Measurements from ENCODE around the gene PHC3.

PHC3 gene

DNA sequence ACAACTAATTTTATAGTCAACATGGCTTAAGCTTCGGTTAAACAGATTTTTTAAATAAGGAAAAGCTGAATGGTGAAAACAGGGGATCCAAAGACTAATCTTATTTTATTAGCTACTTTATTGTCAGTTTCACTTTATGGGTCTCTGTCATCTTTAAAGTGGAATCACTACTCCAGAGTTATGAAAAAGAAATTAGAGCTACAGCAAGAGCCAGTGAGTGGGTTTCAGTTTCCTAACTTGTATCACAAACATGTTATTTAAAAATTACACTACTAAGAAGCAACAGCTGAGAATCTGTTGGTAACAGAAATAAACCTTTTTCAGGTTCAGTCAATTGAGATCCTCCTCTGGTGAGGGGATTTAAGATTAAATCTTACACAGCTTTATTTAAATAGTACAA, 10.0 kb downstream of the PHC3 start:
- Histone ChIP-seq H3F3A (ENCODE audit: insufficient read depth) (peaks cover 11% of the 10 kb centered on the region; the same call in 1 of the 2 replicates), H3K79me2 (ENCODE audit: insufficient read depth, low read length) (peaks cover 58% of the 10 kb centered on the region), H3K4me3 (ENCODE audit: insufficient read depth, low read length, poor library complexity, severe bottlenecking) (no peak overlapping the region), H4K20me1 (ENCODE audit: low read depth, low read length) (no peaks in the 10 kb centered on the region), H2AFZ (ENCODE audit: low read depth, low read length, severe bottlenecking) (no peak overlapping the region), H3K4me2 (ENCODE audit: low read depth, low read length, poor library complexity, severe bottlenecking) (no peak overlapping the region), H3K27ac (ENCODE audit: low read depth, low read length) (no peak overlapping the region), H3K27me3 (ENCODE audit: low read length) (no peaks in the 10 kb centered on the region), H3K9me2 (replicated peaks; ENCODE audit: insufficient read depth, low read length) (no peaks in the 10 kb centered on the region), H3K9ac (ENCODE audit: low read length) (no peak overlapping the region), H3K9me3 (ENCODE audit: insufficient read depth, low read length) (no peaks in the 10 kb centered on the region), H3K36me3 (ENCODE audit: low read length) (peaks cover 68% of the 10 kb centered on the region)
- TF ChIP-seq, protein P1, sequence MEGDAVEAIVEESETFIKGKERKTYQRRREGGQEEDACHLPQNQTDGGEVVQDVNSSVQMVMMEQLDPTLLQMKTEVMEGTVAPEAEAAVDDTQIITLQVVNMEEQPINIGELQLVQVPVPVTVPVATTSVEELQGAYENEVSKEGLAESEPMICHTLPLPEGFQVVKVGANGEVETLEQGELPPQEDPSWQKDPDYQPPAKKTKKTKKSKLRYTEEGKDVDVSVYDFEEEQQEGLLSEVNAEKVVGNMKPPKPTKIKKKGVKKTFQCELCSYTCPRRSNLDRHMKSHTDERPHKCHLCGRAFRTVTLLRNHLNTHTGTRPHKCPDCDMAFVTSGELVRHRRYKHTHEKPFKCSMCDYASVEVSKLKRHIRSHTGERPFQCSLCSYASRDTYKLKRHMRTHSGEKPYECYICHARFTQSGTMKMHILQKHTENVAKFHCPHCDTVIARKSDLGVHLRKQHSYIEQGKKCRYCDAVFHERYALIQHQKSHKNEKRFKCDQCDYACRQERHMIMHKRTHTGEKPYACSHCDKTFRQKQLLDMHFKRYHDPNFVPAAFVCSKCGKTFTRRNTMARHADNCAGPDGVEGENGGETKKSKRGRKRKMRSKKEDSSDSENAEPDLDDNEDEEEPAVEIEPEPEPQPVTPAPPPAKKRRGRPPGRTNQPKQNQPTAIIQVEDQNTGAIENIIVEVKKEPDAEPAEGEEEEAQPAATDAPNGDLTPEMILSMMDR (IDR thresholded peaks at IDR 0.05; ENCODE audit: insufficient read depth, low read length, poor library complexity, severe bottlenecking), result no peak
- no peak for TF ChIP-seq EZH2phosphoT487 (conservative IDR thresholded peaks at IDR 0.05; ENCODE audit: low read length)

DNA sequence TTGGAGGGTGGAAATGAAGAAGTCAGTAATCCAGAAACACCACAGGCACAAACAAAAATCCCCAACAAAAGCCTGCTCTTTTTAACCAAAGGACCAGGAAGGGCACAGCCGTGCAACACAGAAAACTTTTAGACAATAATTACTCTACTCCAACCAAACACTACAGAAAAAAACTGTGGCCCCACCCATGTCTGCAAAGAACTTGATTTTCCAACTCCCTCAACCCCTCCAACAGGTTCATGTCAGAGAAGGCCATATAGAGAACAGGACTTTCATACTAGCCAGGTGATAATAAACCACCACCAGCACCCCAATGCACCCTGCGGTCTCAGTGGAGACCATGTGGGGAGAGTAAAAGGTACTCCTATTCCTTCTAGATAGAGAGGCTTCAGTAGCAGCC, 16.8 kb downstream of the PHC3 start:
- H3K9me2 ChIP-seq (replicated peaks; ENCODE audit: insufficient read depth, low read length), result no peaks in the 10 kb centered on the region
- no peak overlapping the region for H2AFZ ChIP-seq (ENCODE audit: low read depth, low read length, severe bottlenecking)
- peaks cover 5% of the 10 kb centered on the region; the same call in 1 of the 2 replicates for H3F3A ChIP-seq (ENCODE audit: insufficient read depth)
- no peak overlapping the region for H3K4me2 ChIP-seq (ENCODE audit: low read depth, low read length, poor library complexity, severe bottlenecking)
- H3K4me3 ChIP-seq (ENCODE audit: insufficient read depth, low read length, poor library complexity, severe bottlenecking), result no peak overlapping the region
- no peaks in the 10 kb centered on the region for H3K27me3 ChIP-seq (ENCODE audit: low read length)
- peaks cover 74% of the 10 kb centered on the region for H3K79me2 ChIP-seq (ENCODE audit: insufficient read depth, low read length)
- H3K27ac ChIP-seq (ENCODE audit: low read depth, low read length), result no peak overlapping the region
- TF ChIP-seq, protein P1 (IDR thresholded peaks at IDR 0.05; ENCODE audit: insufficient read depth, low read length, poor library complexity, severe bottlenecking), result no peak
- no peak for TF ChIP-seq EZH2phosphoT487 (conservative IDR thresholded peaks at IDR 0.05; ENCODE audit: low read length)
- no peak overlapping the region for H3K9ac ChIP-seq (ENCODE audit: low read length)
- 0 out of 2 replicates have a peak, but pooled peaks cover 2% of the 10 kb centered on the region for H4K20me1 ChIP-seq (ENCODE audit: low read depth, low read length)
- H3K36me3 ChIP-seq (ENCODE audit: low read length), result peaks cover 24% of the 10 kb centered on the region
- H3K9me3 ChIP-seq (ENCODE audit: insufficient read depth, low read length), result no peaks in the 10 kb centered on the region

DNA sequence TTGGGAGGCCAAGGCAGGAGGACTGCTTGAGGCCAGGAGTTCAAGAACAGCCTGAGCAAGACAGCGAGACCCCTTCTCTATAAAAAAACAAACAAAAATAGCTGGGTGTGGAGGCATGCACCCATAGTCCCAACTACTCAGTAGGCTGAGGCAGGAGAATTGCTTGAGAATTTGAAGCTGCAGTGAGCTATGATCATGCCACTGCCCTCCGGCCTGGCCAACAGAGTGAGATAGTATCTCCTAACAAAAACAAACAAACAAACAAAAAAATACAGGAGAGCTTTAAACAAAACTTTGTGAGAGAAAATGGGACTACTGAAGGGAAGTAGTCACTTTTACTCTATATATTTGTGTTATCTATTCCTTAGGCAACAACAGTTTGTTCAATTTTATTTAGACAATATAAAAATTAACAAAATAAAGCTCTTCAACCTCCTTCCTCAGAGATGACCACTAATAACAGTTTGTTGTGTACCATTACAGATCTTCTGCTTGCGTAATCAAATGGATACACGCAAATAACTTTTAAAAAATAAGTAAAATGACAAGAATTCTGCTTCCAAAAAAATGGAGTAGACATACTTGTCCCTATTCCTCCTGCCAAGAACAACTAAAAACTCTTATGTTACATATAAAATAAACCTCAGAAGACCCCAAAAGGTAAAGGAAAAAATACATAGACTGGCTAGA, 17.4 kb downstream of the PHC3 start:
- H3K4me2 ChIP-seq (ENCODE audit: low read depth, low read length, poor library complexity, severe bottlenecking), result no peak overlapping the region
- H3K36me3 ChIP-seq (ENCODE audit: low read length), result peaks cover 18% of the 10 kb centered on the region; the same call in 1 of the 2 replicates
- peaks cover 5% of the 10 kb centered on the region; the same call in 1 of the 2 replicates for H3F3A ChIP-seq (ENCODE audit: insufficient read depth)
- H3K79me2 ChIP-seq (ENCODE audit: insufficient read depth, low read length), result peaks cover 74% of the 10 kb centered on the region
- H3K9me2 ChIP-seq (replicated peaks; ENCODE audit: insufficient read depth, low read length), result no peaks in the 10 kb centered on the region
- TF ChIP-seq EZH2phosphoT487 (conservative IDR thresholded peaks at IDR 0.05; ENCODE audit: low read length), result no peak
- TF ChIP-seq, protein P1 (IDR thresholded peaks at IDR 0.05; ENCODE audit: insufficient read depth, low read length, poor library complexity, severe bottlenecking), result no peak
- H3K9me3 ChIP-seq (ENCODE audit: insufficient read depth, low read length), result no peaks in the 10 kb centered on the region
- no peak overlapping the region for H3K9ac ChIP-seq (ENCODE audit: low read length)
- no peak overlapping the region for H3K4me3 ChIP-seq (ENCODE audit: insufficient read depth, low read length, poor library complexity, severe bottlenecking)
- H2AFZ ChIP-seq (ENCODE audit: low read depth, low read length, severe bottlenecking), result no peak overlapping the region
- H3K27ac ChIP-seq (ENCODE audit: low read depth, low read length), result no peak overlapping the region
- H4K20me1 ChIP-seq (ENCODE audit: low read depth, low read length), result peaks cover 8% of the 10 kb centered on the region; the same call in 1 of the 2 replicates
- no peaks in the 10 kb centered on the region for H3K27me3 ChIP-seq (ENCODE audit: low read length)
